ELR (cell line): ENCODE results near the gene SELENOO.
"Not testable (repeated sequence)": the region's sequence is repeated elsewhere in the genome, so short reads cannot be mapped to it uniquely, and the experiment has no call there.

Experiments used
- DNase-seq: peaks from one replicate; pipeline ENCODE4 v3.0.0-alpha.2; 2015; ENCODE audit warnings: low read depth

SELENOO gene

GRCh38 chr22:50199829-50200460, 866 bp upstream of the SELENOO start:
- peak; percentile 45 for DNase-seq

- peak; percentile 39 for DNase-seq
Measured at GRCh38 chr22:50201191-50202129, 649 bp downstream of the SELENOO start.

GRCh38 chr22:50202130-50202666, 1.4 kb downstream of the SELENOO start:
- DNase-seq: no peak

- DNase-seq: no peak
Measured at GRCh38 chr22:50203288-50203687, 2.5 kb downstream of the SELENOO start.

GRCh38 chr22:50204571-50204970, 3.8 kb downstream of the SELENOO start:
- no peak for DNase-seq

- not testable (repeated sequence) for DNase-seq
Measured at GRCh38 chr22:50204998-50205397, 4.2 kb downstream of the SELENOO start.

- DNase-seq: no peak
Measured at GRCh38 chr22:50205781-50206569, 5.2 kb downstream of the SELENOO start.

GRCh38 chr22:50206599-50206998, 5.8 kb downstream of the SELENOO start:
- peak; percentile 49 for DNase-seq

- DNase-seq: no peak
Measured at GRCh38 chr22:50207383-50208140, 6.8 kb downstream of the SELENOO start.

- no peak for DNase-seq
Measured at GRCh38 chr22:50208430-50208938, 7.7 kb downstream of the SELENOO start.

GRCh38 chr22:50208939-50209892, 8.4 kb downstream of the SELENOO start:
- no peak for DNase-seq

- peak; percentile 72 for DNase-seq
Measured at GRCh38 chr22:50209893-50210292, 9.1 kb downstream of the SELENOO start.

GRCh38 chr22:50210378-50211139, 9.7 kb downstream of the SELENOO start:
- DNase-seq: no peak

- no peak for DNase-seq
Measured at GRCh38 chr22:50211147-50211546, 10.3 kb downstream of the SELENOO start.

- no peak for DNase-seq
Measured at GRCh38 chr22:50213263-50213662, 12.5 kb downstream of the SELENOO start.

- DNase-seq: no peak
Measured at GRCh38 chr22:50215297-50216054, 14.7 kb downstream of the SELENOO start.

- DNase-seq: no peak
Measured at GRCh38 chr22:50216055-50216683, 15.4 kb downstream of the SELENOO start.
